ENCODE measurements around the gene LOXHD1.

- no peak for TF ChIP-seq CTBP1 (IDR thresholded peaks at IDR 0.05; ENCODE audit: borderline replicate concordance)
- TF ChIP-seq SP1 (IDR thresholded peaks at IDR 0.05), result no peak
- TF ChIP-seq ELF4 (IDR thresholded peaks at IDR 0.05), result no peak
- TF ChIP-seq HDGF (IDR thresholded peaks at IDR 0.05; ENCODE audit: borderline replicate concordance), result no peak
- no peak for TF ChIP-seq TARDBP (IDR thresholded peaks at IDR 0.05)
- TF ChIP-seq NFRKB (IDR thresholded peaks at IDR 0.05), result no peak
- TF ChIP-seq FOXM1 (IDR thresholded peaks at IDR 0.05; ENCODE audit: borderline replicate concordance), result no peak
- no peak for TF ChIP-seq PKNOX1 (IDR thresholded peaks at IDR 0.05)
- TF ChIP-seq ARNT (IDR thresholded peaks at IDR 0.05), result no peak
- TF ChIP-seq SUZ12 (IDR thresholded peaks at IDR 0.05), result no peak
- TF ChIP-seq L3MBTL2 (conservative IDR thresholded peaks at IDR 0.05), result no peak
- TF ChIP-seq ZNF384 (IDR thresholded peaks at IDR 0.05), result no peak
- no peak for TF ChIP-seq FOXK2 (IDR thresholded peaks at IDR 0.05)
These were observed 66.9 kb downstream of the LOXHD1 start for GRCh38 chr18:46590103-46590502.

Measured in HEK293T (cell line).